CD4-positive, alpha-beta T cell treated with Interleukin-17A for 1 hour (primary cell): ENCODE measurements around the gene KCNH2.
A peak's percentile ranks its signal among the peaks of the same experiment; 100 is the strongest.
"Not testable (repeated sequence)": the region's sequence is repeated elsewhere in the genome, so short reads cannot be mapped to it uniquely, and the experiment has no call there.

Experiments
- DNase-seq: peaks from one replicate; pipeline ENCODE4 v3.0.0-alpha.2; 2020

The KCNH2 gene, protein sequence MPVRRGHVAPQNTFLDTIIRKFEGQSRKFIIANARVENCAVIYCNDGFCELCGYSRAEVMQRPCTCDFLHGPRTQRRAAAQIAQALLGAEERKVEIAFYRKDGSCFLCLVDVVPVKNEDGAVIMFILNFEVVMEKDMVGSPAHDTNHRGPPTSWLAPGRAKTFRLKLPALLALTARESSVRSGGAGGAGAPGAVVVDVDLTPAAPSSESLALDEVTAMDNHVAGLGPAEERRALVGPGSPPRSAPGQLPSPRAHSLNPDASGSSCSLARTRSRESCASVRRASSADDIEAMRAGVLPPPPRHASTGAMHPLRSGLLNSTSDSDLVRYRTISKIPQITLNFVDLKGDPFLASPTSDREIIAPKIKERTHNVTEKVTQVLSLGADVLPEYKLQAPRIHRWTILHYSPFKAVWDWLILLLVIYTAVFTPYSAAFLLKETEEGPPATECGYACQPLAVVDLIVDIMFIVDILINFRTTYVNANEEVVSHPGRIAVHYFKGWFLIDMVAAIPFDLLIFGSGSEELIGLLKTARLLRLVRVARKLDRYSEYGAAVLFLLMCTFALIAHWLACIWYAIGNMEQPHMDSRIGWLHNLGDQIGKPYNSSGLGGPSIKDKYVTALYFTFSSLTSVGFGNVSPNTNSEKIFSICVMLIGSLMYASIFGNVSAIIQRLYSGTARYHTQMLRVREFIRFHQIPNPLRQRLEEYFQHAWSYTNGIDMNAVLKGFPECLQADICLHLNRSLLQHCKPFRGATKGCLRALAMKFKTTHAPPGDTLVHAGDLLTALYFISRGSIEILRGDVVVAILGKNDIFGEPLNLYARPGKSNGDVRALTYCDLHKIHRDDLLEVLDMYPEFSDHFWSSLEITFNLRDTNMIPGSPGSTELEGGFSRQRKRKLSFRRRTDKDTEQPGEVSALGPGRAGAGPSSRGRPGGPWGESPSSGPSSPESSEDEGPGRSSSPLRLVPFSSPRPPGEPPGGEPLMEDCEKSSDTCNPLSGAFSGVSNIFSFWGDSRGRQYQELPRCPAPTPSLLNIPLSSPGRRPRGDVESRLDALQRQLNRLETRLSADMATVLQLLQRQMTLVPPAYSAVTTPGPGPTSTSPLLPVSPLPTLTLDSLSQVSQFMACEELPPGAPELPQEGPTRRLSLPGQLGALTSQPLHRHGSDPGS

DNA sequence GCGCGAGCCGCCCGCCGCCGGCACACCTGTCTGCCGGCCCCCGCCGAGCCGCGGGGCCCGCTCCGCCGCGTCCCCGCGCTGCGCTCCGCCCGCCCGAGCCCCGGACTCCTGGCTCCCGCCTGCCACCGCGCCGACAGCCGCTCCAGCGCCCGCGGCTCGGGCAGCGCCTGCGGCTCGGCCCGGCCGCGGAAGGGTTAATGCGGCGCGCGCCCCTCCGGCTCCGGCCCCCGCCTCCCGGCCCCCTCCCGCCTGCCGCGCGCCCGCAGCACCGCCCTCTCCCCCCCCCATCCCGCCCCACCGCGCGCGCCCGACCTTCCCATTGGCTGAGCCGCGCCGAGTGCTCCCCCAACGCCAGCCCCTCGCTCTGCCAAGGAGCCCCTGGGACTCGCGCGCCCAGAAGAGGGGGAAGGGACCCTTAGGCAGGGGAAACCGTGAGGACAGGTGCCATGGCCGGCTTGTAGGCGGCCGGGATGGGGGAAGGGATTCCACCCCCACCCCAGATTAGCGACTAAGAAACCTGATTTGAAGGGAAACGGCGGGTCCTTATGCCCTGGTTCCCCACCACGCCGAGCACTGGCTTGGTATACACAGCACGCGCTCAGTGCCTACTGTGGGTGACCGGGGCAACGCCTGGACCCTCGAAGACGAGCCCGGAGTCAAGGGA, at the start of gene KCNH2:
TSS of gene KCNH2 (minus strand) at position 196 of the 664 bp plus-strand sequence. CDS start 408 bp downstream, outside the sequence.
- DNase-seq = peak; percentile 50

DNA sequence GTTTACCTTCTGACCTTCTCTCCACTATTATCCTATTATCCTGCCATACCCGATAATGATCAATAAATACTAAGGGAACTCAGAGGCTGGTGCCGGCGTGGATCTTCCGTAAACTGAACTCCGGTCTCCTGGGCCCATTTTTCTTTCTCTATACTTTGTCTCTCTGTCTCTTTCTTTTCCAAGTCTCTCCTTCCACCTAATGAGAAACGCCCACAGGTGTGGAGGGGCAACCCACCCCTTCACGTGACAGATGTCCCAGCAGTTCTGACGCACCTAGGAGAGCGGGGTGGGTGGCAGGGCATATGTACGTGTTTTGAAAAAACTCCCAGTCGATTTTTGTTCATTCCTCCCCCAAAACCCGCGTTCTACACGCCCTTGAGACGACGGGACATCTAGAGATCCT, 49.6 kb upstream of the KCNH2 start:
- not testable (repeated sequence) for DNase-seq

DNA sequence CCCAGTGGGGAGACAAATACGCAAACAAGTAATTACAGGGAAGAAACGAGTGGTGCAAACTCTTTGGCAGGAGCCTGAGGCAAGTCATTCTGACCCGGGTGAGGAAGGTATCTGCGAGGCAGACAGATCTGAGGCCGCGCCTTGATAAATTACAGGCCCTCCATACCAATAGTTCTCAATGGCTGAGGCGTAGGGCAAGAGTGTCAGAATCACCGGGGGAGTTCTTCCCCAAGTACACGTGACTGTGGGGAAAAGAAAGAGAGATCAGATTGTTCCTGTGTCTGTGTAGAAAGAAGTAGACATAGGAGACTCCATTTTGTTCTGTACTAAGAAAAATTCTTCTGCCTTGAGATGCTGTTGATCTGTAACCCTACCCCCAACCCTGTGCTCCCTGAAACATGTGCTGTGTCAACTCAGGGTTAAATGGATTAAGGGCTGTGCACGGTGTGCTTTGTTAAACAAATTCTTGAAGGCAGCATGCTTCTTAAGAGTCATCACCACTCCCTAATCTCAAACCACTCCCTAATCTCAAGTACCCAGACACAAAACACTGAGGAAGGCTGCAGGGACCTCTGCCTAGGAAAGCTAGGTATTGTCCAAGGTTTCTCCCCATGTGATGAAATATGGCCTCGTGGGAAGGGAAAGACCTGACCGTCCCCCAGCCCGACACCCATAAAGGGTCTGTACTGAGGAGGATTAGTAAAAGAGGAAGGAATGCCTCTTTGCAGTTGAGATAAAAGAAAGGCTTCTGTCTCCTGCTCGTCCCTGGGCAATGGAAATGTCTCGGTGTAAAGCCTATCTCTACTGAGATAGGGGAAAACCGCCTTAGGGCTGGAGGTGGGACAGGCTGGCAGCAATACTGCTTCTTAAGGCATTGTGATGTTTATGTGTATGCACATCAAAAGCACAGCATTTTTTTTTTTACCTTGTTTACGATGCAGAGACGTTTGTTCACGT, 48.9 kb upstream of the KCNH2 start:
- DNase-seq = not testable (repeated sequence)

DNA sequence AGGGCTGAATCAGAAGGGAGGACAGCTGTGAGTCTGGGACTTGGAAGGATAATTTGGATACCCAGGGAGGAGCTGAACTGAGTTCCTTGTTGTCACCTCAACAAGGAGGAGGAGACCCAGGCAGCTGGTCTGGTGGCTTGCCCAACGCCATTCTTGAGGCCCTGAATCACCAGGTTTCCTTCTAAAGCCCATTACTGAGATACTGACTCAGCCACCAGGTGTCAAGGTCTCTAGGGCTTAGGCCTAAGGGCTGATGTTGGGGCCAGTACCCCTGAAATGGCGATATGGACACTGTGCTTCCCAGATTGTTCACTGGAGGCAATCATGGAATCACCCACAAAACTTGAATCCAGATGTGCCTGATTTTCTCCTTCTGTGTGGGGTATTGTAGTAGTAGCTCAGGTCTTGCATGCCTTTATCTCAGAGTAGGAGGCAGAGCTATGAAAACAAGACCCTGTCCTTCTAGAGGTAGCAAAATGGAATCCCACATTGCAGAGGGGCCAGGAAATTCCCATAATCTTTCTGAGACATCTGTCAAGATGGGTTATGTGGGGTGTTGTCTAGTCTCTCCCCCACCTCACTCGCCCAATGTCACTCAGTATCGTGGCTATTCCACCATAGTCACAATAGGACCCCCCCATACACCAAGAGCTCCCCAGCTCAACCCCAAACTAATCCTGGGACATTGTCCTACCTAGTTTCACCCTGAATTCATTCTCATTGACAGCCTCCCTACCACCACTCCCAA, 48.0 kb upstream of the KCNH2 start:
- DNase-seq = no peak

DNA sequence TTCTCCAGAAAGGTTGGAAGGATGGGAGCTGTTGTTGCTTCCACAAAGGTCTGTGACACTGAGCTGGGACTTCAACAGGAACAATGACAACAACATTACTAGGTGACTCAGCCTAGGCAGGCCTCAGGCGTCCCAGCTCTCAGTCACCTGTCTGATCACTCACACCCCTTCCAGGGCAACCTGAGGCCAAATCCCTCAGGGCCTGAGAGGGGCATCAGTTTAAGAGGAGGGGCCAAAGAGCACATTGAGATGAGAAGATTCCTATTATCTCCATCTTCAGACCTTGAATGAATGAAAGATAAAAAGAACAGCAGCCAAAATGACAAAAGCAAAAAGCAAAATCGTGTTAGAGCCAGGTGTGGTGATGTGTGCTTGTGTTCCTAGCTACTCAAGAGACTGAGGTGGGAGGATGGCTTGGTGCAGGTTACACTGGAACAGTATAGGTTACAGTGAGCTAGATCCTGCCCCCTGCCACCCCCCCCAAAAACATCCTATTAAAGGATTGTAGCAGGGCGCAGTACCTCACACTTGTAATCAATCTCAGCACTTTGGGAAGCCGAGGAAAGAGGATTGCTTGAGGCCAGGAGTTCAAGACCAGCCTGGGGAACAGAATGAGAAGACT, 46.4 kb upstream of the KCNH2 start, which contains the start of gene ATG9B:
TSS of gene ATG9B (minus strand) at position 60 of the 622 bp plus-strand sequence. CDS start 71 bp downstream, outside the sequence.
- DNase-seq = no peak

DNA sequence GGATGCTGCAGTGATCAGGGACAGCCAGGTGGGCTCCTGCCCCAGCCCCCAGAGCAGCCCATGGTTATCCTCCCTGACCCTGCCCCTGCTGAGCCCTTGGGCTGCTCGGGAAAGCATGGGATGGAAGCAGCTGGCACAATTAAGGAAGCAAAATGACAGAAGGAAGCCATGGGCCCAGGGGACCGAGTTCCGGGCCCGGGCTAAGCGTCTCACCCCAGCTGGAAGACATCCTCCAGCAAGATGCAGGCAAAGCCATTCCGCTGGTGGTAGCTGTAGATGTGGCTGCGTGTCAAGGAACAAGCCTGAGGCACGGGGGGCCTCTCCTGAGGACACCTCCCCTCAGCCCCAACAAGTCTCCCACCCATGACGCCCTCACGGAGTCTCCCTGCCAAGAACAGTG, 45.1 kb upstream of the KCNH2 start:
- DNase-seq = no peak

DNA sequence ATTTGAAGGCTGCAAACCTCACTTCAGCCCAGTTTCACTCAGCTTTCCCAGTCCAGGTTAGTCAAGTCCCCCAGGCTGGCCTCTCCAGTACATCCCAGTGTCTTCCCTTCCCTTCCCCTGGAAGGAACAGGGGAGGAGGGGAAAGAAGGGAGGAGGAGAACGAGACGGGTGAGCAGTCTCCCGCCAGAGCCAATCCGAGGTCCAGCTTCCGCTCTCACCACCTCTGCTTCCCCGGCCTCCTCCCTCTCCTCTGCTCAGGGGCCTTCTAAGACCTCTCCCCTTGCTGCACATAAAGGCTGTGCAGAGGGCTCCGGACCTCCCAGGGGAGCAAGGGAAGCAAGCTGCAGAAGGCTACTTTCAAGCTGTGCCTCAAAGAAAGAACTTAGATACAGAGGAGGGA, 42.1 kb upstream of the KCNH2 start:
- DNase-seq = no peak

DNA sequence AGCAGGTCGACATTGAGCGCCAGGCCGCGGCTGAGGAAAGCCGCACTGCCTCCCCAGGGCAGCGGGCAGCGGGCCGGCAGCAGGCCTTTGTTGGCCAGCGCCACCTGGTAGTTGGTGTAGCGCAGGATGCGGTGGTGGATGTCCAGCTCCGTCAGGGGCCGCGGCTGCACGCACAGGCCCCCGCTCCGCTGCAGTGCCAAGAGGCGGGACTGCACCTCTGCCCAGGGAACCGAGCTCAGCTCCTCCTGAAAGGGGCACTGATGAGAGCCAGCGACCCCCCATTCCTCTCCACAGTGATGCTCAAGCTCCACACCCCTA, 41.0 kb upstream of the KCNH2 start:
- DNase-seq = no peak

DNA sequence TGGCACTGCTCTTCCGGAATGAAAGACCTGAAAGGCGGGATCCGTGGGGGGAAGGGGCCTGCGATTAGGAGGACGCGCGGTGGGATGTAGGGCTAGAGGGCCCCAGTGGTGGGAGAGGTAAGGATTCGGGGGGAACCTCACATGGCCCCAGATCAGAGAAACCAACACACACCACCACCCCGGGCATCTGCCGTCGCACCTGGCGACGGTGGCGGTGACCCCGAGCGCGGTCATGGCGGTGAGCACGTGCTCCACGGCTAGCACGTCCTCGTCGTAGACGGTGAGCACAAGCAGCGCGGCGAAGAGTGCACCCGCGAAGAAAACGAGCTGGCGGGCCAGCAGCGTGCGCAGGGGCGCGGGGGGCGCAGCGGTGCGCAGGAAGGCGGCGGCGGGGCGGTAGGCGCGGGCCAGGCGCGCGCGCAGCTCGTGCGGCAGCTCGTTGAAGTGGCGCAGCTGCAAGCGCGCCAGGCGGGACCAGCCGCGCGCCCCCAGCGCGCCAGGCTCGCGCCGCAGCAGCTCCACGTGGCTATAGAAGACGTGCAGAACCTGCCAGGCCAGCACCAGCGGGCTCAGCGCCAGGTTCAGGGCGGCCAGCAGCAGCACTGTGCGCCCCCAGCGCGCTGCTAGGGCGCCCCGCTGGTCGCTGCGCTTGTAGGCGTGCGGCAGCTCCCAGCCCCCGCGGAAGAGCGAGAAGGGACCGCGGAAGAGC, 40.5 kb upstream of the KCNH2 start:
- DNase-seq = peak; percentile 47

DNA sequence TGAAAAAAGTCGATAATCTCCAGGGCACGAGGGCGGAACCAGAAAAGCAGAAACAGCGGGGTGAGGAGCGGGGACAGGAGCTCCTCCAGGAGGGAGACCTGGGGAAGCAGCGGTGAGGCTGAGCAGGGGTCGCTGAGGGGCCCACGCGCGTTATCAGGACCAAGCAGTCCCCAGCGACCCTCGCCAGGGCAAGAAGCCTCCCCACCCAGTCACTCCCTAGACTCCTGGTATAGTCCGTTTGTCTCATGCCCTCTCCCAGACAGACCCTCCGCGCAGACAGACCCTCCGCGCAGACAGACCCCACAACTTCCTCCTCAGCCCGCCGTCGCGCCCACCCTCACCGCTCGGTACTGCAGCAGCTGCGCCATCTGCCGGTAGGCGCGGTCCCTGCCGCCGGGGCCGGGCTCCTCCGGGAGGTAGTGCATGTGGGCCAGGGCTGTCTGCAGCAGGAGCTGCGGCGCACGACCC, 39.9 kb upstream of the KCNH2 start:
- DNase-seq = peak; percentile 83

DNA sequence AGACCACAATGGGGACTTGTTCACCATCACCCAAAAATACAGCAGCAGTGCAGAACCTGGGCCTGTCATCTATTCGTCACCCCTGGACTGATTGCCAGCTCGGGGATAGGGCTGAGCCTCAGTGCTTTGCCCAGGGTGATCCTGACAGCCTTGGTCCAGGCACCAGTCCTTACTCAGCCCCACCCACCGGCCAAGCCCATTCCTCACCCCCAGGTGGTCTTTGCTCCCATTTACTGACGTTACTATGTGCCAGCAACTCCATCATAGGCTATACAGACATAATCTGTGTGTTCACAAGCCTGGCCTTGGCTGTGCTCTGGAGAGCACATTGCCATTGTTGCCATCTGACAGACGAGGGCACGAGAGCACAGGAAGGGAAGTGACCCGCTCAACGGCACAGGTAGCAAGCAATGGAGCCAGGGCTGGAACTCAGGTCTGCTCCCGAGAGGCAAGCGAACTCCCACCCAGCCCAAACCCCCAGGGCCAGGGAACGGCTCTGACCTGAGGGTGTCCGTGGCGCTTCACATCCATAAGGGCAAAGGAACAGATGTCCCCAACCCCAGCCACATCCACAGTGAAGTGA, 39.3 kb upstream of the KCNH2 start:
- no peak for DNase-seq

DNA sequence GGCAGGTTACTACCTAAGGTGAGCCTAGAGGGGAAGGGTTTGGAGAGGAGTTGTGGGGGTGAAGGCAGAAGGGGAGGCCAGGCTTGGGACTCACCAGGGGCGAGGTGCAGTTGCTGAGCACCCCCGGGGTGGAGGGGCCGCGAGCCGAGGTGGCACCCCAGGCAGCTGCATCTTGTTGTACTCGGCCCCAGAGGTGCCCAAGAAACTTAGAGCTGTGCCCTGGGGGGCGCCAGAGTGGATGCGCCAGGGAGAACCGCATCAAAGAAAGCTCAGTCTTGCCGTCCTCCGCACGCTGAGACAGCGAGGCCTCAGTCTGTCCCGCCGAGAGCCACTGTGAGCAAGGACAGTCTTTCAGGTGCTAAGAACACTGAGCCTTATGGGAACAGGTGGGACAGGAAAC, 38.8 kb upstream of the KCNH2 start:
- DNase-seq = no peak

DNA sequence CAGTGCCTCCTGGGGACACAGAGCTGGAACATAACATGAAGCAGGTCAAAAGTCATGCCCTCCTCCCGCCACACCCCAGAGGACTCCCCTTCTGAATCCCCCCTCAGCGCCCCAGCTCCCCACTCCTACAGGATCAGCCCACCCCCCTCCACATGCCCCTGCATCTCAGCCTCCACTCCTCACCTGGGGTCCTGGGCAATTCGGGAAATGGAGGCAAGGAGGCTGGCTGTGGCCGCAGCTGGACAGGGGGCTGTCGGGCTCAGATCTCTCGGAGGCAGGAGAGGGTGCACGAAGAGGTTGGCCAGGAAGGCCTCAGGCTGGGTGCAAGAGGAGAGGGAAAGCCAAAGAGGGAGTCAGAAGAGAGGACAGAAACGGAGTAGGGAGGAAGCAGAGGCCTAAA, 38.4 kb upstream of the KCNH2 start:
- DNase-seq = no peak

DNA sequence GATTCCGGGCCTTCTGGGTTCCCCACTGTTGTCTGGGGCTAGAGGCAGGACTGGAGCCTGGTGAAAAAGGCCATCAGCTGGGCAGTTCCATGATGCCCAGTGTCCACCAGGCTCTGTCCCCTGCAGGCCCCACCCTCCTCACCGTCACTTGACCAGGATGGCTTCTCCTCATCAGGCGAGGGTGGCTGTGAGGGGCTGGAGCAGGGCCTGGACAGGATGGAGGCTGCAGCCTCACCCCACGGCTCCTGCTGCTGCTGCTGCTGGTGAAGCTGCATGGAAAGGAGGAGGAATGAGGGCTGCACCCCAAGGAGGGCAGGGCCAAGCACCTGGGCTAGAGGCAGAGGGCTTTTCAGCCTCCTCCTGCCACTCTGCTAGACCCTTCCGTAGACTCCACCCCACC, 37.8 kb upstream of the KCNH2 start:
- no peak for DNase-seq

DNA sequence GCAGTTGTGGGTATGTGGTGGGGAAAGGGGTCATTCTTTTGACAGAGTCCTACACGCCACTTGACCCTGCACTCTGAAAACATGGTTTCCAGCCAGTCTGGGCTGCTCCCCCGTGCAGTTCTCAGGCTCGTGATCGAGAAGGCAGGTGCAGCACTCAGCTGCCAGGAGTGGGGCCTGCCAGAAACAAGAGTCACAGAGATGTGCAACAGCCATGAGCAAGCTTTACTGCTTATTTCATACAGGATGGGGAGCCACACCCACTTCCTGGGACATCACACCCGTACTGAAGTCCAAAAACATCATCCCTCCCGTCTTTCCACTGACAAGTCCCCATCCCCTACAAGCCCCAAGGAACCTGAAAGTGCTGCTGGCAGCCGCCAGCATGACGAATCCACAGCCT, 36.8 kb upstream of the KCNH2 start:
- peak; percentile 49 for DNase-seq

DNA sequence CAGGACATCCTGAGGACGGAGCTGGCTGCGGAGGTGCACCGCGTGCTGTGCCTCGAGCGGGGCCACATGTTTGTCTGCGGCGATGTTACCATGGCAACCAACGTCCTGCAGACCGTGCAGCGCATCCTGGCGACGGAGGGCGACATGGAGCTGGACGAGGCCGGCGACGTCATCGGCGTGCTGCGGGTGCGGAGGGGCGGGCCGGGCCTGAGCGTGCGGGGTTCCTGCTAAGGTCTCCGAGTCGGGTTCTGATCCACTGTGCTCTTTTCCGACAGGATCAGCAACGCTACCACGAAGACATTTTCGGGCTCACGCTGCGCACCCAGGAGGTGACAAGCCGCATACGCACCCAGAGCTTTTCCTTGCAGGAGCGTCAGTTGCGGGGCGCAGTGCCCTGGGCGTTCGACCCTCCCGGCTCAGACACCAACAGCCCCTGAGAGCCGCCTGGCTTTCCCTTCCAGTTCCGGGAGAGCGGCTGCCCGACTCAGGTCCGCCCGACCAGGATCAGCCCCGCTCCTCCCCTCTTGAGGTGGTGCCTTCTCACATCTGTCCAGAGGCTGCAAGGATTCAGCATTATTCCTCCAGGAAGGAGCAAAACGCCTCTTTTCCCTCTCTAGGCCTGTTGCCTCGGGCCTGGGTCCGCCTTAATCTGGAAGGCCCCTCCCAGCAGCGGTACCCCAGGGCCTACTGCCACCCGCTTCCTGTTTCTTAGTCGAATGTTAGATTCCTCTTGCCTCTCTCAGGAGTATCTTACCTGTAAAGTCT, 35.8 kb upstream of the KCNH2 start:
- DNase-seq = peak; percentile 96

DNA sequence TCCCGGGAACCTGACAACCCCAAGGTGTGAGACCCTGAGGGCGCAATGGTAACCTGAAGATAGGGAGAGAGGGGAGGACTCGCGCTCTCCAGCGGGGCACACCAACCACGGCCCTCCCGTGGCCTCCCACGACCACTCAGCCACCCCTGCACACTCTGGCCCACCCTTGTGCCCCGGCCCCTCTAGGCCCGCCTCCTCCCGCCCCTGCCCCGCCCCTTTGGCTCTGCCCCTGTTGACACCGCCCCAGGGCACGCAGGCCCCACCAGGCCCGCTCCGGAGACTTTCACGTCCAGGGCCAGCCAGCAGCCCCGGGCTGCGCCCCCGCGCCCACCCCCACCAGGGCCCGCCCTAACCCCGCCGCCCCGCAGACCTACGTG, 35.2 kb upstream of the KCNH2 start:
- DNase-seq = no peak

DNA sequence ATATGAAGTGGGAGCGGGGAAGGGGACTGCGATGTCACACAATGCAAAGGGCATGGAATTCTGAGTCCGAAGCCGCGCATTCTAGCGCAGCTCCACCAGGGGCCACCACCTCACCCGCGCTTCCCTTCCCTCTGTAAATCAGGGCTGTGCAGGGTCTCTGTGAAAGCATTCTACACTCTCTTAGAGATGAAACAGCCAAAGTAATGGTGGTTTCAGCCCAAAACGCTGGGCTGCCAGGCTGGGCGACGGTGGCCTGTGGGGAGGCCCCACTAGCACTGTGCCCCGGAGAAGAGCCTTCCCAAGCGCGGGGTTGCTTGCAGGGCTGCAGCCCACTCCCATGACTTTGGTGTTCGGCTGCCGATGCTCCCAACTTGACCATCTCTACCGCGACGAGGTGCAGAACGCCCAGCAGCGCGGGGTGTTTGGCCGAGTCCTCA, 34.8 kb upstream of the KCNH2 start:
- DNase-seq = peak; percentile 30
